Measurements from ENCODE around the gene PIEZO2.

Gene PIEZO2

GRCh38 chr18:11148680-11149440 is 509 bp downstream of the PIEZO2 start:
- TF ChIP-seq, protein P1, sequence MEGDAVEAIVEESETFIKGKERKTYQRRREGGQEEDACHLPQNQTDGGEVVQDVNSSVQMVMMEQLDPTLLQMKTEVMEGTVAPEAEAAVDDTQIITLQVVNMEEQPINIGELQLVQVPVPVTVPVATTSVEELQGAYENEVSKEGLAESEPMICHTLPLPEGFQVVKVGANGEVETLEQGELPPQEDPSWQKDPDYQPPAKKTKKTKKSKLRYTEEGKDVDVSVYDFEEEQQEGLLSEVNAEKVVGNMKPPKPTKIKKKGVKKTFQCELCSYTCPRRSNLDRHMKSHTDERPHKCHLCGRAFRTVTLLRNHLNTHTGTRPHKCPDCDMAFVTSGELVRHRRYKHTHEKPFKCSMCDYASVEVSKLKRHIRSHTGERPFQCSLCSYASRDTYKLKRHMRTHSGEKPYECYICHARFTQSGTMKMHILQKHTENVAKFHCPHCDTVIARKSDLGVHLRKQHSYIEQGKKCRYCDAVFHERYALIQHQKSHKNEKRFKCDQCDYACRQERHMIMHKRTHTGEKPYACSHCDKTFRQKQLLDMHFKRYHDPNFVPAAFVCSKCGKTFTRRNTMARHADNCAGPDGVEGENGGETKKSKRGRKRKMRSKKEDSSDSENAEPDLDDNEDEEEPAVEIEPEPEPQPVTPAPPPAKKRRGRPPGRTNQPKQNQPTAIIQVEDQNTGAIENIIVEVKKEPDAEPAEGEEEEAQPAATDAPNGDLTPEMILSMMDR (IDR thresholded peaks at IDR 0.05; ENCODE audit: extremely low read depth, missing control alignments), result no peak
- peak; percentile 49 for DNase-seq (ENCODE audit: low spot score)

DNA sequence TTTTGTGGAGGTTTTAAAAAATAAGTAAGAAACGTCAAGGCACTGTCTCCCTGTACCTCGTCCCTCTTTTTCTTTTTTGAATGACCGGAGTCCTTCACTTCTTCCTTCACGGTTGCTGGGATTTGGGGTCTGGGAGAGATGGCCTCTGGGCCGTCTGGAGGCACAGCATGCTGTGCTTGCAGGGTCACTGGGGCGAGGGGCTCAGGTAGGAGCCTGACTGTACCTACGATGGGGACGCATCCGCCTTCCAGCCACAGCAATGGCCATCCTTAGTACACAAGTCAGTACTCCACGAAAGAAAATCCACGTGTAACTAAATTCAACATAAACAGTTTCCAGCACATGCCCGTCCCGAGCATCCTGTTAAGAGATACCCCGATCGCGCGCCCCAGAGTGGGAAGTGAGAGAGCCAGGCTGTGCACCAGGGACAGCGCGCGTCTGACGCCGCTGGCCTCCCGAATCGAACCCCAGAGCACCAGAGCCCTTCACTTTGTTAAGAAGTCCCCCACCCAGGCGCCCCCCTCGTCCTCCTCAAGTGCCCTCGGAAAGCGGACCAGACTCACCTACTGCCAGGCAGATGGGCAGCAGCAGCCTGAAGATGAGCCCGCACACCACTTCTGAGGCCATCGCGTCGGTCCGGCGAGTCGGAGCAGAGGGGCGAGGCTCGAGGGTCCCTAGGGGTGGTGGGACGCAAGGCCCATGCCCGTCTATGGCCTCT is 1.2 kb downstream of the PIEZO2 start:
- no peak for DNase-seq (ENCODE audit: low spot score)
- TF ChIP-seq, protein P1 (IDR thresholded peaks at IDR 0.05; ENCODE audit: extremely low read depth, missing control alignments), result no peak

DNA sequence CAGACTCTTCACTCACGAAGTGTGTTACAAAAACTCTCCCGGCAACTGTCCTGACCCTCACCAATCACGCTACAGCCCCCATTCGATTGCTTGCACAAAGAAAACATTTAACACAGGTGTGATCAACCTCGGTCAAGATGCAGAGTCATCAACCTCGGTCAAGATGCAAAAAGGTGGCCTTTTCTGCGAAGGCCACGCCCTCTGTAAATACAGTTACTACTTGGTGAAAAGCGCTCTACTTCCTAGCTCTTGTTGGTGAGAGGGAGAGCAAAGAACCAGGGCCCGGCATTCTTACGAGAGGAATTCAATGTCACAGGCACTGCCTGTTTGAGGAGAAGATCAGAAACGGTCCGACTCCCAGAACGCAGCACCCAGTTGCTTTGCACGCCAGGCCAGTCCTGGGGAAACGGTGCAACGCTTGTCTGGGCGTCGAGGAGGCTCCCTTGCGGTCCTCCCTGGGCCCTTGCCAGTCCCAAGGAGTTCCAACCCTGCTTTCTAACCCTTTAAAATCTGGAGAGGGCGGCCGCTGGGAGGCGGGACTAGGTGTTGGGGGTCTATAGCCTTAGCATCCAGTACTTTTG is 1.9 kb downstream of the PIEZO2 start:
- DNase-seq (ENCODE audit: low spot score), result no peak
- TF ChIP-seq, protein P1 (IDR thresholded peaks at IDR 0.05; ENCODE audit: extremely low read depth, missing control alignments), result no peak

GRCh38 chr18:11146947-11147345 is 2.4 kb downstream of the PIEZO2 start:
- DNase-seq (ENCODE audit: low spot score), result no peak

DNA sequence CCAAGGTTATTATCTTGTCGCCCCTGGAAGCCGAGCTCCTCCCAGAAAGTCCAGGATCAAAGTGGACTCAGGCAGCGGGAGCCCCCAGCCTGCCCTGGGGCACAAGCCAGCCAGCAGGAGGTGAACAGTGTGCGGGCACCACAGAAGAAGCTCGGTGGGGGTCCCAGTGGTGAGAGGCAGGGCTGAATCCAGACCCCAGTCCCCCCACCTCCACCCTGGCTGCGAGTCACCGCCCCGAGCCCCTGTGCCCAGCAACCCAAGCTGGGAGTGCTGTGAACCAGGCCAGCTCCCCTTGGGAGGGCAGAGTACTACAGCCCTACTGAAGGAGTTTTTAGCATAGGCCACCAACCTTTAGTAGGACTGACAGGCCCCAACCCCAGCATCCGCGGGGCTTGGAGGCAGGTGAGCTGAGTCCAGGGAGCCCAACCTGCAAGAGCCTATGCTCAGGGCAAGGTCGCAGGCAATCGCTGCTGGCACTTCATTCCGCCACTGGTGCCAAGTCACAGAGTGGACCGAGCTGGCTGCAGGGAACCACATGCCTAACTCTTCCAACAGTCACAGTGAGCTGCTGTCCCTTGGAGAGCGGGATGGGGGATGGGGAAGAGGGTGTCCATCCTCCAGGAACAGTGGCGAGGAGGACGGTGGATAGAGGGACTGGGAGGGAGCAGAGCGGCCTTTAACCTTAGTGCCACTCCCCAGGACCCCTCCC is 3.0 kb downstream of the PIEZO2 start:
- TF ChIP-seq, protein P1 (IDR thresholded peaks at IDR 0.05; ENCODE audit: extremely low read depth, missing control alignments), result no peak
- DNase-seq (ENCODE audit: low spot score), result no peak

More at GRCh38 chr18:11146947-11147345, 2.4 kb downstream of the PIEZO2 start:
- TF ChIP-seq, protein P1 (IDR thresholded peaks at IDR 0.05; ENCODE audit: extremely low read depth, missing control alignments), result no peak

- TF ChIP-seq, protein P1 (IDR thresholded peaks at IDR 0.05; ENCODE audit: extremely low read depth, missing control alignments), result no peak
- no peak for DNase-seq (ENCODE audit: low spot score)
These were observed 3.8 kb downstream of the PIEZO2 start for GRCh38 chr18:11145413-11146191.
